Measurements from ENCODE around the gene PCYT1A.
"Not testable (repeated sequence)": the region's sequence is repeated elsewhere in the genome, so short reads cannot be mapped to it uniquely, and the experiment has no call there.

Gene PCYT1A

GRCh38 chr3:196184169-196184432, 103.4 kb downstream of the PCYT1A start:
- not testable (repeated sequence) for H3K27me3 ChIP-seq (replicated peaks; ENCODE audit: control insufficient read depth, insufficient read depth, low read length); H3K4me1 ChIP-seq (ENCODE audit: control insufficient read depth, insufficient read depth, low read length); H3K4me3 ChIP-seq (ENCODE audit: low read length); H3K9ac ChIP-seq (ENCODE audit: low read length); DNase-seq (ENCODE audit: low read depth); H3K9me3 ChIP-seq (ENCODE audit: control insufficient read depth, low read length); H3K36me3 ChIP-seq (ENCODE audit: control insufficient read depth, insufficient read depth, low read length, severe bottlenecking)

DNA sequence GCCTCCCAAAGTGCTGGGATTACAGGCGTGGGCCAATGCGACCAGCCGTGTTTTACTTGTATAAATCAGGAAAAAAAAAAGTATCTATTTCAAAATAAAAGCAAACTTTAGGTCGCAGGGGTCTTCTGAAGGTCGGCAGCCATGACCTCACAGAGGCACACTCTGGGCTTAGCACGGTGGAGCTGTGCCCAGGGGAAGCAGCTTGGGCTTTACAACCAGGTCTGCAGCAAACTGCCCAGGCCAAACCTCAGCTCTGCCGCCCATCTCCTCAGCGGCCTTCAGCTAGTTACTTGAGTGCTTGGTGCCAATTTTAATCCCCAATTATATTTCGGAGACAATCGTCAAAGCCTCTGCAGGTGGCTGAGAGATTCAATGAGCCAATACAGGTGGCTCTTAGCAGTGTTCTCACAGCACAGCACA, 106.4 kb downstream of the PCYT1A start:
- no peaks in the 10 kb centered on the region for H3K27me3 ChIP-seq (replicated peaks; ENCODE audit: control insufficient read depth, insufficient read depth, low read length)
- H3K4me3 ChIP-seq (ENCODE audit: low read length): no peak overlapping the region
- DNase-seq (ENCODE audit: low read depth): no peak

GRCh38 chr3:196180346-196180745, 107.2 kb downstream of the PCYT1A start:
- DNase-seq (ENCODE audit: low read depth): no peak
- Histone ChIP-seq H3K4me3 (ENCODE audit: low read length) (no peak overlapping the region), H3K9me3 (ENCODE audit: control insufficient read depth, low read length) (no peaks in the 10 kb centered on the region), H3K9ac (ENCODE audit: low read length) (no peak overlapping the region), H3K4me1 (ENCODE audit: control insufficient read depth, insufficient read depth, low read length) (peaks cover 14% of the 10 kb centered on the region), H3K27me3 (replicated peaks; ENCODE audit: control insufficient read depth, insufficient read depth, low read length) (no peaks in the 10 kb centered on the region), H3K36me3 (ENCODE audit: control insufficient read depth, insufficient read depth, low read length, severe bottlenecking) (no peaks in the 10 kb centered on the region)

More for the DNA sequence above, 106.4 kb downstream of the PCYT1A start:
- no peaks in the 10 kb centered on the region for H3K9me3 ChIP-seq (ENCODE audit: control insufficient read depth, low read length)
- H3K4me1 ChIP-seq (ENCODE audit: control insufficient read depth, insufficient read depth, low read length): peaks cover 14% of the 10 kb centered on the region
- H3K36me3 ChIP-seq (ENCODE audit: control insufficient read depth, insufficient read depth, low read length, severe bottlenecking): no peaks in the 10 kb centered on the region
- no peak overlapping the region for H3K9ac ChIP-seq (ENCODE audit: low read length)

Data from adipocyte (in vitro differentiated cells).